ENCODE data around the gene PLA2G4F. TPM values are rescaled to one million over a fixed set of nuclear protein-coding genes. Genes with fewer than 3 reads are reported as not detected.

PLA2G4F gene
- total RNA-seq, 4 donors from 2014 or later = not detected

DNA sequence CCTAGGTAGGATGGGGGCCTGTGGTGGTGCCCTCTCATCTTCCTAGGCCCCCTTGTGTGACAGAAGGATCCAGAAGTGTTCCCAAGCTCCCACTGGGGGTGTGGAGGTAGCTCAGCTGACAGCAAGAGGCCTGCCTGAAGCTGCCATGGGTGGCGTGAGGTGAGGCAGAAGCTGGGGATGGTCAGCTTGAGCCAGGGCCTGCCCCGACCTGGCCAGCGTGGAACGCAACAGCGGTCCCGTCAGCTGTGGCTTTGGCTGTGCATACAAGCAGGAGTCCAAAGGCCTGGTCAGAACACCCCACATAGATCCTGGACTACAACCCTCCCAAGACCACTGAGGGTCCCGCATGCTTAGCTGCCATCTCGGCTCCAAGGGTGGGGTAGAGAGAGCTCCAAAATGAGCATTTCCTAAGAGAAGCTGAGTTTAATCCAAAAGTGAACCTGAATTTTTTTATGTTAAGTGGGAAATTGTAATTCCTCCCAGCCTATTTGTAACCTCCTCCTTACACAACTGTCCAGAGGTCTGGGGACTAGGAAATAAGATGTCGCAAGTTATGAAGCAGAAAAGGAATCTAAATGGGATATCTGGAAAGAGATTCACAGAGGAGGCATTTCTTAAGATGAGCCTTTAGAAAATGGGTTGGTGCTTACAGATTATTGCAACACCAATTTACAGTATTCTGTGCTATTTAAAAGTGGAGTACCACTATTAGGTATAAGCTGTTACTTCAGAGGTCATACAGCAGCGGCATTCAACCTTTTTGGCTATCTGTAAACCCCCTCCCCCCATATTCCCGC lies 52.1 kb downstream of the PLA2G4F start:
- no peaks in the 10 kb centered on the region for H3K27me3 ChIP-seq

DNA sequence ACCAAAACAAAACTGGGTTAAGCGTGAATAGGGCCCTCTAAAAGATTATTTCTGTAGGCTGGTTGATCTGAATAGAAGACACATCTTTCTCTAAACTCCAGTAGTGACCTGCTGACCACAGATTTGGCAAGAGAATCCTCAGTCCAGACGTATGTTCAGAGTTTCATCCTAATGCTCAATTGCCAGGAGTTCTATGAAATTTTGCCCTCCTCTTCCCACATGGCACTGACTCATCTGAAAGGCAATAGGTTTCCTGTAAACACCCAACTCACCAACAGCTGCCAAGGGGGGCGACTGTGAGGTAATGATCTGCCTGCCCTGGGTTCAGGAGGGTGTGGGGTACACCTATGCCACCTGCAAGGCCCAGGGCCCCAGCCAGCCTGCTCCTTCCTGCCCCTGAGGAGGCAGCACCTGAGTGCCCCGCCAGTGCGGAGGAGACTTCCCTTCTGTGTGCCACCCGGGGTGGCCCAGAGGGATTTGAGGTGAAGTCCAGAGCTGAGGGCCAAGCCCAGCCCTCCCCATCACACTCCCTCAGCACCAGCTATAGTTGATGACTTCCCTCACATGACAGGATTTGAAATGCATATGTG lies 53.7 kb downstream of the PLA2G4F start:
- Histone ChIP-seq H3K27me3 (no peaks in the 10 kb centered on the region), H3K36me3 (no peaks in the 10 kb centered on the region), H3K4me3 (no peak overlapping the region), H3K4me1 (peaks cover 0 to 6% (median 0%) of the 10 kb centered on the region in 4 donors), H3K9me3 (no peaks in the 10 kb centered on the region), H3K27ac (no peak overlapping the region)
- no peak for DNase-seq (ENCODE audit: low spot score in 2 of 2)
- 45 to 78% methylated on average over 3 to 5 of the region's 6 CpGs for WGBS, 2 donors
- no peak for TF ChIP-seq CTCF (IDR thresholded peaks at IDR 0.05)
- no peak for TF ChIP-seq EP300 (IDR thresholded peaks at IDR 0.05)
- TF ChIP-seq POLR2A (IDR thresholded peaks at IDR 0.05) = no peak

More for the DNA sequence above, 52.1 kb downstream of the PLA2G4F start:
- no peak overlapping the region for H3K27ac ChIP-seq
- H3K4me1 ChIP-seq = peaks cover 0 to 6% (median 0%) of the 10 kb centered on the region in 4 donors
- no peak overlapping the region for H3K4me3 ChIP-seq
- H3K9me3 ChIP-seq = peaks cover 0 to 3% (median 0%) of the 10 kb centered on the region in 4 donors
- DNase-seq (ENCODE audit: low spot score in 2 of 2) = no peak
- 88 to 92% methylated on average over 11 of the region's 11 CpGs for WGBS, 2 donors
- TF ChIP-seq POLR2A (IDR thresholded peaks at IDR 0.05) (no peak), CTCF (IDR thresholded peaks at IDR 0.05) (no peak), EP300 (IDR thresholded peaks at IDR 0.05) (no peak)
- no peaks in the 10 kb centered on the region for H3K36me3 ChIP-seq

DNA sequence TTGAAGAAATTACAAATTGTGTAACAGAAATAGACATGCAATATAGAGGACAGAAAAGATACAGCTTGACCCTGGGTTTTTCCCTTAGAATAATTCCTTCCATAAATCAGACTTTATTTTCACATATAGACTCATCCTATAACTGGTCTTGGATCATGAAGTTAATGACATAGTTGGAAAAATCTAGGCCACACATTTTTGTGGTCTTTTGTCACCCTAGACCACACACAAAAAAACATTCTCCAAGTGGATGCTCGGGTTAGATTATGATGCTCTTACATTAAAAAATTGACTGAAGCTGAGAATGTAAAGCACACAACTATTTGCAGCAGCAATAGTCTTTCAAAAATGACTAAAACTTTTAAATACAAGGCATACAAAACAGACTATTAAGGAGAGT lies 54.6 kb downstream of the PLA2G4F start:
- H3K4me3 ChIP-seq = no peak overlapping the region
- H3K36me3 ChIP-seq = no peaks in the 10 kb centered on the region
- no peaks in the 10 kb centered on the region for H3K27me3 ChIP-seq
- TF ChIP-seq POLR2A (IDR thresholded peaks at IDR 0.05) = no peak
- no peak for TF ChIP-seq CTCF (IDR thresholded peaks at IDR 0.05)
- TF ChIP-seq EP300 (IDR thresholded peaks at IDR 0.05) = no peak
- no peak for DNase-seq (ENCODE audit: low spot score in 2 of 2)
- no peak overlapping the region for H3K27ac ChIP-seq
- peaks cover 0 to 6% (median 0%) of the 10 kb centered on the region in 4 donors for H3K4me1 ChIP-seq
- 63 to 65% methylated on average over 1 of the region's 1 CpG for WGBS, 2 donors
- no peaks in the 10 kb centered on the region for H3K9me3 ChIP-seq

GRCh38 chr15:42100021-42100800 lies 56.2 kb downstream of the PLA2G4F start:
- no peaks in the 10 kb centered on the region for H3K4me1 ChIP-seq
- no peak overlapping the region for H3K27ac ChIP-seq
- no peaks in the 10 kb centered on the region for H3K27me3 ChIP-seq
- H3K36me3 ChIP-seq = no peaks in the 10 kb centered on the region
- H3K9me3 ChIP-seq = no peaks in the 10 kb centered on the region
- WGBS, 2 donors = 75 to 82% methylated on average over 8 of the region's 8 CpGs
- TF ChIP-seq EP300 (IDR thresholded peaks at IDR 0.05) (no peak), POLR2A (IDR thresholded peaks at IDR 0.05) (no peak), CTCF (IDR thresholded peaks at IDR 0.05) (no peak)
- DNase-seq (ENCODE audit: low spot score in 2 of 2) = no peak
- H3K4me3 ChIP-seq = no peak overlapping the region

All from tibial nerve (tissue), 4 donors.